ENCODE data around the gene ZNF281. TPM values are rescaled to one million over a fixed set of nuclear protein-coding genes. Genes with fewer than 3 reads are reported as not detected.

The ZNF281 gene
- polyA plus RNA-seq, 1 donor (not counting 4 experiments of a cell fraction or from before 2014, with no cell fraction given) = 14.7 TPM

DNA sequence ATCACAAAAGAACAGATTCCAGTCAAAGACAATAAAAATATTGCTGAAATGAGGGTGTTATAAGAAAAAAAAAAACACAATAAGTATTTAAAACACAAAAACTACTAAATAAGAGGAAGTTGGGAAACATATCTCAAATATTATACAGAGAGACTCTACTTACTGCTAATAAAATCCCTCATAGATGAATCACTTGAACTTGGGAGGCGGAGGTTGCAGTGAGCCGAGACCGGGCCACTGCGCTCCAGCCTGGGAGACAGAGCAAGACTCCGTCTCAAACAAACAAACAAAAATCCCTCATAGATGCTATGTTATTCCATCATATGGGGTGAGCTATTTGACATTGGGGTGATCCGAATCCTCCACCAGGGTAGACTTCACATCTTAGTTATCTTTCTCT lies 48.0 kb upstream of the ZNF281 start:
- H2AFZ ChIP-seq (ENCODE audit: control insufficient read depth, low read length) = no peak overlapping the region
- H3K9me3 ChIP-seq (ENCODE audit: control insufficient read depth, low read depth, low read length) = no peaks in the 10 kb centered on the region
- H3K9me1 ChIP-seq (ENCODE audit: control insufficient read depth, extremely low read depth, insufficient read depth, low read length) = no peaks in the 10 kb centered on the region
- H3K4me1 ChIP-seq (ENCODE audit: control insufficient read depth, extremely low read depth, insufficient read depth, low read length) = no peaks in the 10 kb centered on the region
- TF ChIP-seq EZH2 (IDR thresholded peaks at IDR 0.05; ENCODE audit: low read length) (no peak), CTCF (optimal IDR thresholded peaks at IDR 0.05 in 1 of 3, IDR thresholded peaks at IDR 0.05 in 1 of 3, conservative IDR thresholded peaks at IDR 0.05 in 1 of 3; ENCODE audit: extremely low read depth in 1 of 3, insufficient read depth in 2 of 3, low read length in 3 of 3) (no peak)
- H3K4me2 ChIP-seq (ENCODE audit: control insufficient read depth, extremely low read depth, insufficient read depth, low read depth, low read length) = no peak overlapping the region
- H3K27me3 ChIP-seq (ENCODE audit: control insufficient read depth, extremely low read depth, insufficient read depth, low read length) = no peaks in the 10 kb centered on the region
- no peak overlapping the region for H3K4me3 ChIP-seq (ENCODE audit: control insufficient read depth in 2 of 3, extremely low read depth in 1 of 3, insufficient read depth in 2 of 3, low read depth in 1 of 3, low read length in 3 of 3)
- DNase-seq (ENCODE audit: low read depth, low spot score) = no peak
- no peak overlapping the region for H3K27ac ChIP-seq (ENCODE audit: control insufficient read depth, insufficient read depth, low read length)
- H3K9ac ChIP-seq (ENCODE audit: control insufficient read depth, extremely low read depth, insufficient read depth, low read length) = no peak overlapping the region
- dilution Hi-C loops (cut with MboI; ENCODE audit: extremely low pct_ligation_motif_present, low sequenced_read_pairs) = no loop called here
- H3K79me2 ChIP-seq (ENCODE audit: control insufficient read depth, insufficient read depth, low read length) = no peaks in the 10 kb centered on the region
- no peak for FAIRE-seq
- H4K20me1 ChIP-seq (ENCODE audit: control insufficient read depth, extremely low read depth, insufficient read depth, low read length) = no peaks in the 10 kb centered on the region
- no peaks in the 10 kb centered on the region for H3K36me3 ChIP-seq (ENCODE audit: control insufficient read depth in 2 of 2, extremely low read depth in 1 of 2, insufficient read depth in 2 of 2, low read length in 2 of 2)

GRCh38 chr1:200454425-200454824 lies 44.6 kb upstream of the ZNF281 start:
- dilution Hi-C loops (cut with MboI; ENCODE audit: extremely low pct_ligation_motif_present, low sequenced_read_pairs) = no loop called here
- FAIRE-seq = no peak
- no peak overlapping the region for H3K4me2 ChIP-seq (ENCODE audit: control insufficient read depth, extremely low read depth, insufficient read depth, low read depth, low read length)

More at GRCh38 chr1:200454425-200454824, 44.6 kb upstream of the ZNF281 start:
- Histone ChIP-seq H3K9me1 (ENCODE audit: control insufficient read depth, extremely low read depth, insufficient read depth, low read length) (no peaks in the 10 kb centered on the region), H3K36me3 (ENCODE audit: control insufficient read depth in 2 of 2, extremely low read depth in 1 of 2, insufficient read depth in 2 of 2, low read length in 2 of 2) (no peaks in the 10 kb centered on the region), H3K9me3 (ENCODE audit: control insufficient read depth, low read depth, low read length) (no peaks in the 10 kb centered on the region), H3K27ac (ENCODE audit: control insufficient read depth, insufficient read depth, low read length) (no peak overlapping the region), H3K27me3 (ENCODE audit: control insufficient read depth, extremely low read depth, insufficient read depth, low read length) (no peaks in the 10 kb centered on the region), H3K9ac (ENCODE audit: control insufficient read depth, extremely low read depth, insufficient read depth, low read length) (no peak overlapping the region), H3K4me1 (ENCODE audit: control insufficient read depth, extremely low read depth, insufficient read depth, low read length) (no peaks in the 10 kb centered on the region), H2AFZ (ENCODE audit: control insufficient read depth, low read length) (no peak overlapping the region), H4K20me1 (ENCODE audit: control insufficient read depth, extremely low read depth, insufficient read depth, low read length) (no peaks in the 10 kb centered on the region), H3K4me3 (ENCODE audit: control insufficient read depth in 2 of 3, extremely low read depth in 1 of 3, insufficient read depth in 2 of 3, low read depth in 1 of 3, low read length in 3 of 3) (no peak overlapping the region), H3K79me2 (ENCODE audit: control insufficient read depth, insufficient read depth, low read length) (no peaks in the 10 kb centered on the region)
- TF ChIP-seq CTCF (optimal IDR thresholded peaks at IDR 0.05 in 1 of 3, IDR thresholded peaks at IDR 0.05 in 1 of 3, conservative IDR thresholded peaks at IDR 0.05 in 1 of 3; ENCODE audit: extremely low read depth in 1 of 3, insufficient read depth in 2 of 3, low read length in 3 of 3) (no peak), EZH2 (IDR thresholded peaks at IDR 0.05; ENCODE audit: low read length) (no peak)
- DNase-seq (ENCODE audit: low read depth, low spot score) = no peak
